ENCODE measurements around the gene SHC4. TPM values are rescaled to one million over a fixed set of nuclear protein-coding genes. Genes with fewer than 3 reads are reported as not detected.

SHC4 gene
- 1.4 TPM for polyA plus RNA-seq (2013, experiment 1 of 2)
- polyA plus RNA-seq (2013, experiment 2 of 2), result 1.0 TPM

DNA sequence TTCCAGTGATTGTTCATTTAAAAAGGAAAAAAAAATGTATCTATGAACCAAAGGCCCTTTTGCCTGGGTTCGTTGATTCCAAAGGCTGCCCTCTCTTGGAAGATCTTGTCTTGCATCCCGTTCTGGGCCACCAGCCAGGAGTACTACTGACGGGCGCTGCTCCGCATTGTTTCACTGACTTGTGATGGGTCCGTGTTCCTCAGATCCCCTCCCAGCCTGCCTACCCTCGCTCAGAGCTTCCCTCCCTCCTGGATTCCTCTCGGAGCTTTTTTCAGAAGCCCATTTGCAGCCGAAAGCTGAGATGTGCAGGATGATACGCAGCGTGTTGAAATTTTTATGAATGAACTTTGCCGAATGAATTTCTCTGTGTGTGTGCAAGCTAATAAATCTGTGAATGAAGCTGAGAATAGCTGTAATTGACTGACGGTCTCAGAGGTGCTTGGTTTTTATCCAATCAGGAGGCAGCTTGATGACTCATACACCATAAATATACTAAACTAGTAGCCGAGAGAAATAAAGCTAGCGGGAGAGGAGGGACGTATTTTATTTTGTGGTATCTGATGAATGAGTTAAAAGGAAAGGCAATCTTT lies at the start of gene SHC4:
SHC4 (minus strand) TSS at position 396 of the 590 bp plus-strand sequence. CDS start 904 bp downstream, outside the sequence.
- no peaks in the 10 kb centered on the region for H3K9me3 ChIP-seq (ENCODE audit: control insufficient read depth, low read length)
- H3K4me3 ChIP-seq (ENCODE audit: extremely low read depth, insufficient read depth, low read length, poor library complexity, severe bottlenecking), result peak within 1 kb of the TSS; percentile 51
- peaks cover 6% of the 10 kb centered on the region for H3K4me1 ChIP-seq (ENCODE audit: control insufficient read depth, insufficient read depth, low read length, poor library complexity, severe bottlenecking)
- H3K27ac ChIP-seq (ENCODE audit: low read depth, low read length, severe bottlenecking), result peak within 1 kb of the TSS; percentile 32
- WGBS, 2 experiments (ENCODE audit: insufficient coverage in 2 of 2), result 0 to 2% methylated on average over 9 to 13 of the region's 16 CpGs
- no peaks in the 10 kb centered on the region for H3K36me3 ChIP-seq (ENCODE audit: control insufficient read depth, insufficient read depth, low read length)

DNA sequence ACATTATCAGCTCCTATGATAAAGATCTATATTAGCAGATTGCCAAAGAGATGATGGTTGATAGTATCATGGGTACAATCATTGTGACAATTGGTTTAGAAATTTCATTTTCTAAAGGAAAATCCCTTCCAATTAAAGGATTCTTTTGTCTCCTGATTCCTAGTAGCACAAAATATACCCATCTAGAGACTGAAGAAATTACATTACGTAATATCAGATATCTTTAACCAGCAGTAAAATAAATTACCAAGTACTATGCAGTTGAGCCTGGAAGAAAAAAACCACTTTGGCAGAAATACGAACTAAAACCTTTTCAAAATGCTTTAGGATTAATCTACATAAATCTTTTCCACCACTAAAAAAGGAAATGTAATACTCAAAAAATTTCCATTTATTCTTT lies 35.6 kb upstream of the SHC4 start:
- no peaks in the 10 kb centered on the region for H3K9me3 ChIP-seq (ENCODE audit: control insufficient read depth, low read length)
- H3K4me3 ChIP-seq (ENCODE audit: extremely low read depth, insufficient read depth, low read length, poor library complexity, severe bottlenecking), result no peak overlapping the region
- peaks cover 46% of the 10 kb centered on the region for H3K36me3 ChIP-seq (ENCODE audit: control insufficient read depth, insufficient read depth, low read length)
- no peak overlapping the region for H3K27ac ChIP-seq (ENCODE audit: low read depth, low read length, severe bottlenecking)
- WGBS, 2 experiments (ENCODE audit: insufficient coverage in 2 of 2), result 100% methylated on average over 1 of the region's 2 CpGs; no CpG with 5 or more reads in 1 of the 2 experiments
- H3K4me1 ChIP-seq (ENCODE audit: control insufficient read depth, insufficient read depth, low read length, poor library complexity, severe bottlenecking), result no peaks in the 10 kb centered on the region

GRCh38 chr15:48996276-48996675 lies 32.6 kb upstream of the SHC4 start:
- H3K4me1 ChIP-seq (ENCODE audit: control insufficient read depth, insufficient read depth, low read length, poor library complexity, severe bottlenecking), result no peaks in the 10 kb centered on the region
- H3K27ac ChIP-seq (ENCODE audit: low read depth, low read length, severe bottlenecking), result no peak overlapping the region
- H3K4me3 ChIP-seq (ENCODE audit: extremely low read depth, insufficient read depth, low read length, poor library complexity, severe bottlenecking), result no peak overlapping the region
- WGBS, 2 experiments (ENCODE audit: insufficient coverage in 2 of 2), result 89 to 100% methylated on average over 1 to 2 of the region's 2 CpGs
- H3K36me3 ChIP-seq (ENCODE audit: control insufficient read depth, insufficient read depth, low read length), result peaks cover 74% of the 10 kb centered on the region
- no peaks in the 10 kb centered on the region for H3K9me3 ChIP-seq (ENCODE audit: control insufficient read depth, low read length)

DNA sequence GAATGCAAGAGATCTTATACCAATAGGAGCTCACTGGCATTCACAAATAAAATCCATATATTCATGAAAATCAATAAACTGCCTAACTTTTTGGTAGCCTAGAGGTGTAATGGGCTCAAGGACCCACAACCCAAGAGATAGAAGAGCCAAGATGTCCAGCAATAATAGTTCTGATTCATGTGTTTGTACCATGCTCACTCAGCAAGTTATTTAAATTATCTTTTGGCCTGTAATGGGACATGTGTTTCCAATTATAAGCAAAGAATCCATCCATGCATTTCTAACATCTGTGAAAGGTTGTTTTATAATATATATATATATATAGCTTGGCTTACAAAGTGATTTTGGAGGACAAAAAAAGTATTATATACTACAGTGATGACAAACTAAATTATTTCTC lies 29.7 kb upstream of the SHC4 start:
- Histone ChIP-seq H3K9me3 (ENCODE audit: control insufficient read depth, low read length) (no peaks in the 10 kb centered on the region), H3K27ac (ENCODE audit: low read depth, low read length, severe bottlenecking) (no peak overlapping the region), H3K4me3 (ENCODE audit: extremely low read depth, insufficient read depth, low read length, poor library complexity, severe bottlenecking) (no peak overlapping the region), H3K36me3 (ENCODE audit: control insufficient read depth, insufficient read depth, low read length) (peaks cover 63% of the 10 kb centered on the region), H3K4me1 (ENCODE audit: control insufficient read depth, insufficient read depth, low read length, poor library complexity, severe bottlenecking) (no peaks in the 10 kb centered on the region)

GRCh38 chr15:48992545-48992944 lies 28.8 kb upstream of the SHC4 start:
- no peaks in the 10 kb centered on the region for H3K9me3 ChIP-seq (ENCODE audit: control insufficient read depth, low read length)
- WGBS, 2 experiments (ENCODE audit: insufficient coverage in 2 of 2), result no CpG with 5 or more reads among the region's 1 CpG
- peaks cover 64% of the 10 kb centered on the region for H3K36me3 ChIP-seq (ENCODE audit: control insufficient read depth, insufficient read depth, low read length)

DNA sequence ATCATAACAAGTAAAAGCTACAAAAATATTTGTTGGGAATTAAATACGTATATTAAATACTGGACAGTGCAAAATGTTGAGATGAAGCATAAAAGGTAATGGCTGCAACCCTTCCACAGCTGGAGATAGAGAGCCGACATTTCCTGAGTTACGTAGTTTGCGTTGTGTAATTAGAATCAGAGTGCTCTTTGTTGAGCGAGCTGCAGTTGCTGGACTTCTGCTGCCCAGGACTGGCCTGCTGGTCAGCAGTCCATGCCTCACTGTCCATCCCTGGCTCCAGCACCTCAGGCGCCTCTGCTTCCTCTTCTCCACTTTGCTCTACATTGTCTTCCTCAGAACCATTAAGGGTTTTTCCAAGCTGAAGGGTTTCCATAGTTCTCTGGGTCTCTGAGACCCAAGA lies 28.4 kb upstream of the SHC4 start:
- Histone ChIP-seq H3K4me1 (ENCODE audit: control insufficient read depth, insufficient read depth, low read length, poor library complexity, severe bottlenecking) (no peaks in the 10 kb centered on the region), H3K4me3 (ENCODE audit: extremely low read depth, insufficient read depth, low read length, poor library complexity, severe bottlenecking) (no peak overlapping the region), H3K36me3 (ENCODE audit: control insufficient read depth, insufficient read depth, low read length) (peaks cover 60% of the 10 kb centered on the region), H3K9me3 (ENCODE audit: control insufficient read depth, low read length) (no peaks in the 10 kb centered on the region), H3K27ac (ENCODE audit: low read depth, low read length, severe bottlenecking) (no peak overlapping the region)
- WGBS, 2 experiments (ENCODE audit: insufficient coverage in 2 of 2), result 100% methylated on average over 5 of the region's 6 CpGs

More at GRCh38 chr15:48992545-48992944, 28.8 kb upstream of the SHC4 start:
- H3K4me1 ChIP-seq (ENCODE audit: control insufficient read depth, insufficient read depth, low read length, poor library complexity, severe bottlenecking), result no peaks in the 10 kb centered on the region
- no peak overlapping the region for H3K4me3 ChIP-seq (ENCODE audit: extremely low read depth, insufficient read depth, low read length, poor library complexity, severe bottlenecking)
- H3K27ac ChIP-seq (ENCODE audit: low read depth, low read length, severe bottlenecking), result no peak overlapping the region

DNA sequence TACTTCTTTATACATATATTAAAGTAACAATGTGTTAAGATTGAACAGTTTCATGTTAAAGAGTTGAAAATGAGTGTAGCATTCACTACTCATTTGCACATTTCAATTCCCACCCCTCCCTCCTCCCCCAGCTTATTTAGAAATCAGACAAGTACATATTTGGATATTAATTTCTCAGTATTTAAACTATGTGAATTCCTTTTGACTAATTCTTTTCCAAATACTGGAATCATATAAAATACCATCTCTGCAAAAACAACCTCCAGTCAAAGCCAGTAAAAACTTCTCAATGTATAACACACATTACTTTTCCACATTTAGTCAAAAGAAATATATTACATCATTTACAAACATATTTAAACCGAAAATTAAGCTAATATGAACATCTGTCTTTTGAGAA lies 25.5 kb upstream of the SHC4 start:
- no CpG with 5 or more reads among the region's 1 CpG for WGBS, 2 experiments (ENCODE audit: insufficient coverage in 2 of 2)
- peaks cover 47% of the 10 kb centered on the region for H3K36me3 ChIP-seq (ENCODE audit: control insufficient read depth, insufficient read depth, low read length)
- no peaks in the 10 kb centered on the region for H3K4me1 ChIP-seq (ENCODE audit: control insufficient read depth, insufficient read depth, low read length, poor library complexity, severe bottlenecking)
- no peak overlapping the region for H3K4me3 ChIP-seq (ENCODE audit: extremely low read depth, insufficient read depth, low read length, poor library complexity, severe bottlenecking)
- no peak overlapping the region for H3K27ac ChIP-seq (ENCODE audit: low read depth, low read length, severe bottlenecking)
- H3K9me3 ChIP-seq (ENCODE audit: control insufficient read depth, low read length), result no peaks in the 10 kb centered on the region

GRCh38 chr15:48987142-48987541 lies 23.4 kb upstream of the SHC4 start:
- Histone ChIP-seq H3K4me3 (ENCODE audit: extremely low read depth, insufficient read depth, low read length, poor library complexity, severe bottlenecking) (no peak overlapping the region), H3K4me1 (ENCODE audit: control insufficient read depth, insufficient read depth, low read length, poor library complexity, severe bottlenecking) (no peaks in the 10 kb centered on the region), H3K36me3 (ENCODE audit: control insufficient read depth, insufficient read depth, low read length) (peaks cover 28% of the 10 kb centered on the region), H3K27ac (ENCODE audit: low read depth, low read length, severe bottlenecking) (no peak overlapping the region), H3K9me3 (ENCODE audit: control insufficient read depth, low read length) (no peaks in the 10 kb centered on the region)

DNA sequence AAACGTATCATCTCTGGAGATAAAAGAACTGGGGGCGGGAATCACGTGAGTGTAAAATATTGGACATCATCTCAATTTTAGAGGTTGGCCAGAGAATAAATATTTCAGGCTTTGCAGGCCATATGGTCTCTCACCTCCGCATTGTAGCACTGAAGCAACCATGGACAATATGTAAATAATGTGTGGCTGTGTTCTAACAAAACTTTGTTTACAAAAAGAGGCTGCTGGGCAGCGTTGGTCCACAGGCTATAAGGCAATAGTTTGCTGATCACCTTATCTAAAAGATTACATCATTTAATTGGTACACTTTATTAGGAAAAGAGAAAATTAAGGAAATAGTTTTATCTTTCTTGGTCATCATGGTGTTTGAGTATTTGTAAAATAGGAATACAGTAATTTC lies 22.5 kb upstream of the SHC4 start:
- Histone ChIP-seq H3K36me3 (ENCODE audit: control insufficient read depth, insufficient read depth, low read length) (peaks cover 19% of the 10 kb centered on the region), H3K4me3 (ENCODE audit: extremely low read depth, insufficient read depth, low read length, poor library complexity, severe bottlenecking) (no peak overlapping the region), H3K4me1 (ENCODE audit: control insufficient read depth, insufficient read depth, low read length, poor library complexity, severe bottlenecking) (no peaks in the 10 kb centered on the region), H3K27ac (ENCODE audit: low read depth, low read length, severe bottlenecking) (no peak overlapping the region), H3K9me3 (ENCODE audit: control insufficient read depth, low read length) (no peaks in the 10 kb centered on the region)
- 92 to 97% methylated on average over 3 to 4 of the region's 5 CpGs for WGBS, 2 experiments (ENCODE audit: insufficient coverage in 2 of 2)

DNA sequence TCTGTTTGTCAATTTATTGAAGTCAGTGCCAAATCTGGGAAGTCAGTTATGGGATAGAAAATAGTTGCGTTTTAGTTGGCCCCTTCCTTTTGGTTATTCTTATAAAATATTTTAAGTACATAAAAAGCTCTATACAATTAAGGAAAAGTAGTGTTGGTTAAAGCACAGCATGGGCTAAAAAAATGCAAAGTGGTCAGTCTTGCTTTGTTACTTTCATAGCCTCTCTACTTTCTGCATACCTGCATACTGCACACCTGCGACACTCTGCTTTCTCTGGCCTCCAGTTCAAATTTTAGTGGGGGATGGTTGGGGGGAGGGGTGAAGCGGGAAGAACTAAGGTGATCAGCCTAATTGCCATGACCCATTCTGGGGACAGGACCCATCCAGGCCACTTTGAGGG lies 21.8 kb upstream of the SHC4 start:
- Histone ChIP-seq H3K36me3 (ENCODE audit: control insufficient read depth, insufficient read depth, low read length) (peaks cover 15% of the 10 kb centered on the region), H3K9me3 (ENCODE audit: control insufficient read depth, low read length) (no peaks in the 10 kb centered on the region), H3K27ac (ENCODE audit: low read depth, low read length, severe bottlenecking) (no peak overlapping the region), H3K4me1 (ENCODE audit: control insufficient read depth, insufficient read depth, low read length, poor library complexity, severe bottlenecking) (no peaks in the 10 kb centered on the region), H3K4me3 (ENCODE audit: extremely low read depth, insufficient read depth, low read length, poor library complexity, severe bottlenecking) (no peak overlapping the region)
- no CpG with 5 or more reads among the region's 3 CpGs for WGBS, 2 experiments (ENCODE audit: insufficient coverage in 2 of 2)

DNA sequence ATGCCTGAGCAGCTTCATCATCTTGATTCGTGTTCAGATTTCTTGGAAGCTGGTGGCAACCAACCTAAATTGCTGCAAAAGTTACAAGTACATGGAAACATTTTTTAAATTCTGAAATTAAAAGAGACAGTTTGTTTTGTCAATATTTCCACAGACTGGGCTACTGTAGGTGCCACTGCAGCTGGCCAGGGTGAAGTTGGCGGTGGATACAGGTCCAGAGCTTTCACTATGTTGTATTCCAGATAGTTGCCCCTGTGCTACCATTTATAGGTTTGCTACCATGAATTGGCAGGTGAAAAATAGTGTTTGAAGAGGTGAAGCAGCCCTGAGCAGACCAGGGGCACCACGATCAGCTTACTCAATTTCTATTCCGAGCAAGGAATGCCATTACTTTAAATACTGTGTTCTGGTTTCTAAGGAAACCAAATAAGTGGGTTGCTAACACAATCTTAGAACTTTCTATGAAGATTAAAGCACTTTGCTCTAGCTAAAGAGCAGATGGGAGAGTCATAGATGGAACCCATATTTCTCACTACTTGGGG lies 21.2 kb upstream of the SHC4 start:
- 90% methylated on average over 3 of the region's 4 CpGs; no CpG with 5 or more reads in 1 of the 2 experiments for WGBS, 2 experiments (ENCODE audit: insufficient coverage in 2 of 2)

More for the DNA sequence above, 21.2 kb upstream of the SHC4 start:
- Histone ChIP-seq H3K36me3 (ENCODE audit: control insufficient read depth, insufficient read depth, low read length) (peaks cover 8% of the 10 kb centered on the region), H3K27ac (ENCODE audit: low read depth, low read length, severe bottlenecking) (no peak overlapping the region), H3K4me1 (ENCODE audit: control insufficient read depth, insufficient read depth, low read length, poor library complexity, severe bottlenecking) (no peaks in the 10 kb centered on the region), H3K9me3 (ENCODE audit: control insufficient read depth, low read length) (no peaks in the 10 kb centered on the region), H3K4me3 (ENCODE audit: extremely low read depth, insufficient read depth, low read length, poor library complexity, severe bottlenecking) (no peak overlapping the region)
